SKM-1 (cell line): ENCODE results near the gene AMFR.
"Not testable (repeated sequence)": the region's sequence is repeated elsewhere in the genome, so short reads cannot be mapped to it uniquely, and the experiment has no call there.

Experiments
- DNase-seq: peaks from one replicate; lab custom pipeline; 2025; ENCODE audit not compliant: unreplicated experiment; lab: John Stamatoyannopoulos, UW

Gene AMFR

GRCh38 chr16:56396724-56397123 is 28.6 kb downstream of the AMFR start:
- not testable (repeated sequence) for DNase-seq

DNA sequence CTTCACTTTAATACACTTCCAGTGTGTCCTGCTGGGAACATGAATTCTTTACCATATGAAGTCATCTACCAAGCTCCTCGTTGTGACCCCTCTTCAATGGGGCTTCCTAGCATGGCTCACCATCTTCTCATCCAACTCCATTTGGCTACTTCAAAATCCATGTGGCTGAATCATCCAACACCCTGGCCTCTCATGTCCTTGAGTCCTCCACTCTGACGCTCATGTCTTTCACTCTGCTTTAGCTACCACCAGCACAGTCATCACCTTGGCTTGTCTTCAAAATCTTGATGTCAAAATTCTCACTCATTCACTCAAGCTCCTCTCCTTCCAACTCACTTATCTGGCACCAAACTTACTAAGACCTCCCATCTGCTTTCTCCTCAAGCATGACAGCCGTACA is 35.8 kb downstream of the AMFR start:
- DNase-seq: no peak

DNA sequence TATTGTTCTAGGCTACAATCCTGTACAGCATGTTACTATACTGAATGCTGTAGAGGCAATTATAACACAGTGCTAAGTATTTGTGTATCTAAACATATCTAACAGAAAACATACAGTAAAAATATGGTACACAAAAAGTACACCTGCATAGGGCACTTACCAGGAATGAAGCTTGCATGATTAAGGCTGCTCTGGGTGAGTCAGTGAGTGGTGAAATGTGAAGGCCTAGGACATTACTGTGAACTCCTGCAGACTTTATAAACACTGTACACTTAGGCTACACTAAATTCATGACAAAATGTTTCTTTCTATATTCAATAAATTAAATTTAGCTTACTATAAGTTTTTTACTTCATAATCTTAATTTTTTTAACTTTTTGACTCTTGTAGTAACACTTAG is 37.1 kb downstream of the AMFR start:
- no peak for DNase-seq

GRCh38 chr16:56387396-56387795 is 37.9 kb downstream of the AMFR start:
- DNase-seq: no peak

- no peak for DNase-seq
Observed at GRCh38 chr16:56384074-56384721, 41.1 kb downstream of the AMFR start.

GRCh38 chr16:56382901-56383355 is 42.4 kb downstream of the AMFR start:
- no peak for DNase-seq

- DNase-seq: no peak
Observed at GRCh38 chr16:56382459-56382858, 42.9 kb downstream of the AMFR start.

DNA sequence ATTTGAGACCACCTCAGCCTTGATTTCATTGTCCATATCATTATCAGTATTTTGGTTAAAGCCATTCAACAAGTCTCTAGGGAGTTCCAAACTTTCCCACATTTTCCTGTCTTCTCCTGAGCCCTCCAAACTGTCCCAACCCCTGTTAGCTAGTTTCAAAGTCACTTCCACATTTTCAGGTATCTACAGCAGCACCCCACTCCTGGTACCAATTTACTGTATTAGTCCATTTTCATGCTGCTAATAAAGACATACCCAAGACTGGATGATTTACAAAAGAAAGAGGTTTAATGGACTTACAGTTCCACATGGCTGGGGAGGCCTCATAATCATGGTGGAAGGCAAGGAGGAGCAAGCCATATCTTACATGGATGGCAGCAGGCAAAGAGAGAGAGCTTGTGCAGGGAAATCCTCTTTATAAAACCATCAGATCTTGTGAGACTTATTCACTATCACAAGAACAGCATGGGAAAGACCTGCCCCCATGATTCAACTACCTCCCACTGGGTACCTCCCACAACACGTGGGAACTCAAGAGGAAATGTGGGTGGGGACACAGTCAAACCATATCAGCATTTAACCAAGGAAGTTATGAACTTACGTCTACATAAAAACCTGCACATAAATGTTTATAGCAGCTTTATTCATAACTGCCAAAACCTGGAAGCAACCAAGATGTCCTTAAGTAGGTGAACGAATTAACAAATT is 44.4 kb downstream of the AMFR start:
- not testable (repeated sequence) for DNase-seq

GRCh38 chr16:56379044-56379443 is 46.3 kb downstream of the AMFR start:
- not testable (repeated sequence) for DNase-seq

GRCh38 chr16:56375792-56376191 is 49.6 kb downstream of the AMFR start:
- DNase-seq: not testable (repeated sequence)

DNA sequence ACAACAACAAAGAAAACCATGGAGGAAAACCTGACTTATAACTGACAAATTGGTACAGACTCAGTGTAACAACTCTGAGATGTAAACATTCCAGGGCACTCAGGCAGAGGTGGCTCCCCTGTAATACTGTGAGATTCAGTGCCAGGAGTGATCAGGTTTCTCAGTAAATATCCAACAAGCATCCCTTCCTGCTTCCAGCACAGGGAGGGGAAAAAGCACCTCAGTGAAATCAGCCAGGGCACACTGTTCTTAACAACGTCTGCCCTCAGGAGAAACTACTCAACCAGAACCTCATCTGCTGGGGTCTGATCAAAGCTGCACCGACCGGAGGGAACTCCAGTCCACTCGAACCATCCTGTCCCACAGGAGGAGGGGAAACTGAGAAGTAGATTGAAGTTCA is 52.3 kb downstream of the AMFR start:
- no peak for DNase-seq

DNA sequence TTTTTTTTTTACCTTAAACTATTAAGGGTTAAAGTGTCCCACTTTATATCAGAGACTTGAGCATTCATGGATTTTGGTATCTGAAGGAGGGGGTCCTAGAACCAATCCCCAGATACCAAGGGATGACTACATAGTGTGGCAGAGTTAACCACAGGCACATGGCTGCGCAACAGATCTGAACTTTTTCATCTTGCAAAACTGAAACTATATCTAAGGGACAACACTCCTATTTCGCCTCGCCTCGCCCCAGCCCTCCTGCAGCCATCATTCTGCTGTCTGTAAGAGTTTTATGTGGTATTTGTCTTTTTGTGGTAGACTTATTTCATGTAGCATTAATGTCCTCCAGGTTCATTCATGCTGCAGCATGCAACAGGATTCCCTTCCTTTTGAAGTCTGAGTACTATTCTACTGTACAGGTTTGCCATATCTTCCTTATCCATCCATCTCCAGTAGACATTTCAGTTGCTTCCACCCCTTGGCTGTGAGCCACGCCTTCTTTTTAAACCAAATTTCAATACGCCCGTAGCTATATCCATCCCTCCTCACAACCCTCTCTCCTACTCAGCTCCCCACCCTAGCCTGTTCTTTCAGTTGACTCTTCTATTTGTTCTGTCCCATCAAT is 53.2 kb downstream of the AMFR start:
- no peak for DNase-seq

GRCh38 chr16:56371660-56371937 is 53.7 kb downstream of the AMFR start:
- DNase-seq: no peak

- DNase-seq: no peak
Observed at GRCh38 chr16:56370875-56371659, 54.3 kb downstream of the AMFR start.

GRCh38 chr16:56370185-56370874 is 55.0 kb downstream of the AMFR start:
- no peak for DNase-seq

GRCh38 chr16:56369202-56369601 is 56.1 kb downstream of the AMFR start:
- no peak for DNase-seq

- no peak for DNase-seq
Observed at GRCh38 chr16:56368545-56368944, 56.8 kb downstream of the AMFR start.

GRCh38 chr16:56367764-56368163 is 57.6 kb downstream of the AMFR start:
- DNase-seq: no peak

- DNase-seq: no peak
Observed at GRCh38 chr16:56366945-56367344, 58.4 kb downstream of the AMFR start.

DNA sequence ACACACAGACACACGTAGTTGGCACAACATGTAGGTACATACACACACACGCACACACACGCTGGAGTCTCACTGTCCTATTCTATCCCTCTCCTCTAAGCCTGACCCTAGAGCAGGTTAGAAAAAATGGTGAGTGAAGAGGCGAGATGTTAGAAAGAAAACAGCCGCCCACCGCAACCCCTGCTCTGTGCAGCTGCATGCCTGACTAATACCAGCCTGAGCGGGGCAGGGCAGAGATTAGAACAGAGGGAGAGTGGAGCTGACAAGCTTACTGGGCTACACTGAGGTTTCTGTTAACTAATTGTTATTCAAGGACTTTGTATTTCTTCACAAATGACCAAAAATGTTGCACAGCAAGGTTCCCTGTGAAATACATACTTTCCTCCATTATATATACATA is 59.8 kb downstream of the AMFR start:
- DNase-seq: no peak

DNA sequence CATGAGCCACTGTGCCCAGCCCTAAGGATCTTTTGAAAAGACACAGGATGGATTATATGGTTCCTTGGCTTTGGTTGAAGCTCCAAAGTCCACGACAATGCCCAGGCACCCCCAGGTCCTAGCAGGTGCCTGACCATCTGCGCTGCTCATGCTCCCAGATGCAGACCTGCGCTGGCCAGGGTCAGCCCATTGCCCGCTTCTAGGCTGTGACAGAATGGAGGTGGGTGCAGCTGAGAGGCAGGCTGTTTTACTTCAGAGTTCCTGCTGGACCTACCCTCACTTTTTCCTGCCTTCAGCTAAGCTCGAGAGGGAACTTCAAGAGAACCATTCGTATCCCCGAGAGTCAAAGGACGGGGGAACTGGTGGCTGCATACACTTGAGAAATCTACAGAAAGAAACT is 60.5 kb downstream of the AMFR start:
- no peak for DNase-seq
